GM12878 (cell line): Measurements from ENCODE around the gene RNFT2.

Experiments
- BRCA1 ChIP-seq: IDR thresholded peaks from 2 replicates; pipeline ENCODE4 v1.6.1; 2011; ENCODE audit warnings: low read depth, low read length, improper control_type of control experiment
- EZH2 ChIP-seq: IDR thresholded peaks from 2 replicates; pipeline ENCODE4 v1.6.1; 2012; ENCODE audit warnings: low read depth, mild to moderate bottlenecking, control low read depth, inconsistent platforms, low read length, borderline replicate concordance; ENCODE audit not compliant: control insufficient read depth
- FOXK2 ChIP-seq: fragments of 450-650 bp; IDR thresholded peaks from 2 replicates; pipeline ENCODE4 v1.6.1; 2017; ENCODE audit warnings: mild to moderate bottlenecking, moderate library complexity
- PML ChIP-seq: IDR thresholded peaks from 2 replicates; pipeline ENCODE4 v1.6.1; 2012; ENCODE audit warnings: low read length, inconsistent platforms
- RAD21 ChIP-seq: IDR thresholded peaks from 2 replicates; pipeline ENCODE4 v1.6.1; 2011; ENCODE audit warnings: mild to moderate bottlenecking, low read depth, low read length, moderate library complexity; ENCODE audit not compliant: insufficient read depth
- SPI1 ChIP-seq: IDR thresholded peaks from 2 replicates; pipeline ENCODE4 v1.6.1; 2011; ENCODE audit warnings: low read depth, mild to moderate bottlenecking, low read length, moderate library complexity, borderline replicate concordance; ENCODE audit not compliant: insufficient read depth
- STAT1 ChIP-seq: fragments of 450-650 bp; conservative IDR thresholded peaks from 2 replicates; pipeline ENCODE4 v1.6.1; 2014; ENCODE audit warnings: antibody characterized with exemption, mild to moderate bottlenecking
- TF ChIP-seq, protein P1 (sequence below), 3 experiments: IDR thresholded peaks in 2 of 3; conservative IDR thresholded peaks in 1 of 3; 2 replicates each; pipeline ENCODE4 v1.5.1; 2011; ENCODE audit warnings: low read depth in 3 of 3, low read length in 3 of 3, mild to moderate bottlenecking in 3 of 3, control low read depth in 2 of 3, moderate library complexity in 2 of 3, inconsistent platforms in 1 of 3, mixed read lengths in 1 of 3; ENCODE audit not compliant: control insufficient read depth in 2 of 3, insufficient read depth in 1 of 3; ENCODE audit errors: extremely low read depth in 1 of 3

DNA sequence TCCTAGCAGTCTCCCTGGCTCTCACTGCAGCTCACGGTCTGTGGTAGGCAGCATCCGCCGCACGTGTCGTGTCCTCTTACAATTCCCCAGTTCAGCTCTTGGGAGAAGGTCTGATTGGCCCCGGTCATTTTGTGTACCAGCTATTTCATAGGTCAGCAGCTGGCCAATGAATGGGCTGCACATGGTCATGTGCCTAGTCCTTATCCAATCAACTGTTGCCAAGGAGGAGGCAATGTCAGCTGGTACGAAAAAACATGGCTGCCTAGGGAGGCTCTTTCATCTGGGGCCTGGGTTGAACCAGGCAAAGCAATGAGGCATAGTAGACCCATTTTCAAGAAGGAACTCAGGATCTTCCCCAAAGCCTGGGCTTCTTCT lies 46.1 kb downstream of the RNFT2 start:
- no peak for TF ChIP-seq RAD21
- TF ChIP-seq EZH2, result no peak
- no peak for TF ChIP-seq FOXK2
- TF ChIP-seq, protein P1, sequence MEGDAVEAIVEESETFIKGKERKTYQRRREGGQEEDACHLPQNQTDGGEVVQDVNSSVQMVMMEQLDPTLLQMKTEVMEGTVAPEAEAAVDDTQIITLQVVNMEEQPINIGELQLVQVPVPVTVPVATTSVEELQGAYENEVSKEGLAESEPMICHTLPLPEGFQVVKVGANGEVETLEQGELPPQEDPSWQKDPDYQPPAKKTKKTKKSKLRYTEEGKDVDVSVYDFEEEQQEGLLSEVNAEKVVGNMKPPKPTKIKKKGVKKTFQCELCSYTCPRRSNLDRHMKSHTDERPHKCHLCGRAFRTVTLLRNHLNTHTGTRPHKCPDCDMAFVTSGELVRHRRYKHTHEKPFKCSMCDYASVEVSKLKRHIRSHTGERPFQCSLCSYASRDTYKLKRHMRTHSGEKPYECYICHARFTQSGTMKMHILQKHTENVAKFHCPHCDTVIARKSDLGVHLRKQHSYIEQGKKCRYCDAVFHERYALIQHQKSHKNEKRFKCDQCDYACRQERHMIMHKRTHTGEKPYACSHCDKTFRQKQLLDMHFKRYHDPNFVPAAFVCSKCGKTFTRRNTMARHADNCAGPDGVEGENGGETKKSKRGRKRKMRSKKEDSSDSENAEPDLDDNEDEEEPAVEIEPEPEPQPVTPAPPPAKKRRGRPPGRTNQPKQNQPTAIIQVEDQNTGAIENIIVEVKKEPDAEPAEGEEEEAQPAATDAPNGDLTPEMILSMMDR (IDR thresholded peaks at IDR 0.05 in 2 of 3, conservative IDR thresholded peaks at IDR 0.05 in 1 of 3; ENCODE audit: control insufficient read depth in 2 of 3, extremely low read depth in 1 of 3, insufficient read depth in 1 of 3, low read depth in 3 of 3, low read length in 3 of 3), result no peak
- no peak for TF ChIP-seq SPI1
- no peak for TF ChIP-seq PML
- TF ChIP-seq BRCA1, result no peak
- TF ChIP-seq STAT1, result no peak
